Activated B cell treated with CpG ODN at 0.5 μM for 24 hours (primary cell): ENCODE results near the gene GABRB3. TPM values are rescaled to one million over a fixed set of nuclear protein-coding genes. Genes with fewer than 3 reads are reported as not detected.

ENCODE experiments used
- ATAC-seq: fragments of 200-7000 bp; cut with Tn5 transposase; one replicate; pipeline ENCODE4 v1.10.0; 2021; ENCODE audit warnings: low read depth, mild to moderate bottlenecking, moderate library complexity
- CTCF ChIA-PET: fragments of 350-600 bp; sonication (Branson Sonifier 250); formaldehyde crosslinking; loops from one replicate; lab custom pipeline; 2021; ENCODE audit warnings: antibody characterized with exemption; lab: Charles Lee
- POLR2A ChIA-PET: fragments of 350-600 bp; sonication (Branson Sonifier 250); formaldehyde crosslinking; loops from one replicate; lab custom pipeline; 2021; ENCODE audit warnings: antibody characterized with exemption; lab: Charles Lee
- DNase-seq: peaks from one replicate; pipeline ENCODE4 v3.0.0; 2022
- H3K27ac Mint-ChIP-seq: one replicate; pipeline ENCODE4 v1.8.0; 2020; ENCODE audit warnings: mixed read lengths
- H3K27me3 Mint-ChIP-seq: one replicate; pipeline ENCODE4 v1.8.0; 2021; ENCODE audit warnings: mixed read lengths
- H3K36me3 Mint-ChIP-seq: one replicate; pipeline ENCODE4 v1.8.0; 2021; ENCODE audit warnings: low read depth, mixed read lengths
- H3K4me1 Mint-ChIP-seq: one replicate; pipeline ENCODE4 v1.8.0; 2021; ENCODE audit warnings: mixed read lengths
- H3K4me3 Mint-ChIP-seq: one replicate; pipeline ENCODE4 v1.8.0; 2020; ENCODE audit warnings: mild to moderate bottlenecking, mixed read lengths
- H3K9me3 Mint-ChIP-seq: one replicate; pipeline ENCODE4 v1.8.0; 2020; ENCODE audit warnings: mixed read lengths
- CTCF ChIP-seq: fragments of 200-600 bp; IDR thresholded peaks from one replicate; pipeline ENCODE4 v1.8.0; 2022; ENCODE audit warnings: antibody characterized with exemption, mild to moderate bottlenecking
- intact Hi-C: fragments of 100-400 bp; cut with micrococcal nuclease; formaldehyde crosslinking; loops from one replicate; pipeline ENCODE4 v1.15.1; 2024
- total RNA-seq: library from RNA; stranded (reverse); gene quantifications from 2 replicates; pipeline ENCODE4 v1.2.3, GENCODE V29; 2022

Gene GABRB3
- total RNA-seq, 1 donor from 2014 or later: not detected

GRCh38 chr15:26758079-26758478 lies 14.8 kb downstream of the GABRB3 start:
- ATAC-seq (no peak), DNase-seq (no peak)
- ChIA-PET CTCF (no interaction called here), POLR2A (no interaction called here)
- H3K4me1 Mint-ChIP-seq: no peaks in the 10 kb centered on the region
- no peaks in the 10 kb centered on the region for H3K36me3 Mint-ChIP-seq
- no peaks in the 10 kb centered on the region for H3K27me3 Mint-ChIP-seq
- H3K4me3 Mint-ChIP-seq: no peak overlapping the region
- H3K27ac Mint-ChIP-seq: no peak overlapping the region
- intact Hi-C loops: no loop called here
- TF ChIP-seq CTCF: no peak
- peaks cover 5% of the 10 kb centered on the region for H3K9me3 Mint-ChIP-seq

- ChIA-PET POLR2A (no interaction called here), CTCF (no interaction called here)
- ATAC-seq (no peak), DNase-seq (no peak)
- Mint-ChIP-seq H3K4me1 (no peaks in the 10 kb centered on the region), H3K27me3 (no peaks in the 10 kb centered on the region), H3K4me3 (no peak overlapping the region), H3K9me3 (peaks cover 5% of the 10 kb centered on the region), H3K27ac (no peak overlapping the region), H3K36me3 (no peaks in the 10 kb centered on the region)
- intact Hi-C loops: no loop called here
- TF ChIP-seq CTCF: no peak
Observed at GRCh38 chr15:26757141-26757540, 15.7 kb downstream of the GABRB3 start.

- ATAC-seq (no peak), DNase-seq (no peak)
- Mint-ChIP-seq H3K36me3 (no peaks in the 10 kb centered on the region), H3K4me1 (no peaks in the 10 kb centered on the region), H3K9me3 (peaks cover 8% of the 10 kb centered on the region), H3K4me3 (no peak overlapping the region), H3K27ac (no peak overlapping the region), H3K27me3 (no peaks in the 10 kb centered on the region)
- CTCF ChIA-PET: no interaction called here
- intact Hi-C loops: no loop called here
- POLR2A ChIA-PET: no interaction called here
- TF ChIP-seq CTCF: no peak
Observed at GRCh38 chr15:26744894-26745293, 28.0 kb downstream of the GABRB3 start.

- Mint-ChIP-seq H3K9me3 (peaks cover 14% of the 10 kb centered on the region), H3K4me1 (no peaks in the 10 kb centered on the region), H3K27ac (no peak overlapping the region), H3K36me3 (no peaks in the 10 kb centered on the region), H3K27me3 (no peaks in the 10 kb centered on the region), H3K4me3 (no peak overlapping the region)
- intact Hi-C loops: no loop called here
- no peak for TF ChIP-seq CTCF
- DNase-seq (no peak), ATAC-seq (no peak)
- ChIA-PET POLR2A (no interaction called here), CTCF (no interaction called here)
Observed at GRCh38 chr15:26739791-26740190, 33.1 kb downstream of the GABRB3 start.

- Mint-ChIP-seq H3K9me3 (peaks cover 14% of the 10 kb centered on the region), H3K36me3 (no peaks in the 10 kb centered on the region), H3K4me1 (no peaks in the 10 kb centered on the region), H3K27ac (no peak overlapping the region), H3K27me3 (no peaks in the 10 kb centered on the region), H3K4me3 (no peak overlapping the region)
- no peak for DNase-seq
- POLR2A ChIA-PET: no interaction called here
- intact Hi-C loops: no loop called here
- CTCF ChIA-PET: no interaction called here
- no peak for ATAC-seq
- TF ChIP-seq CTCF: no peak
Observed at GRCh38 chr15:26738996-26739395, 33.9 kb downstream of the GABRB3 start.
